Measurements from ENCODE around the gene DNM2. TPM values are rescaled to one million over a fixed set of nuclear protein-coding genes. Genes with fewer than 3 reads are reported as not detected.
A peak's percentile ranks its signal among the peaks of the same experiment; 100 is the strongest.

DNM2 gene
- total and polyA plus RNA-seq, 9 of the 15 experiments (the other 6 are each of a cell fraction or from before 2014, with no cell fraction given): 2.2 to 161 (median 72.6) TPM

GRCh38 chr19:10820173-10820572 is 102.3 kb downstream of the DNM2 start (continued):
- TF ChIP-seq HOXB6 (CRISPR knock-in tag; IDR thresholded peaks at IDR 0.05; ENCODE audit: borderline replicate concordance) (no peak), SUPT5H (IDR thresholded peaks at IDR 0.05) (peak; percentile 16; the same call in 1 of the 2 replicates), NR2C2 (CRISPR knock-in tag; IDR thresholded peaks at IDR 0.05) (no peak), NR2C2 (tag; IDR thresholded peaks at IDR 0.05) (no peak), YY1 (IDR thresholded peaks at IDR 0.05; ENCODE audit: borderline replicate concordance in 1 of 3, control insufficient read depth in 1 of 3, extremely low read depth in 1 of 3, insufficient read depth in 3 of 3, insufficient read length in 1 of 3, insufficient replicate concordance in 2 of 3, low read depth in 1 of 3, low read length in 2 of 3) (no peak), ZNF507 (tag; conservative IDR thresholded peaks at IDR 0.05) (no peak), ZNF143 (CRISPR knock-in tag; IDR thresholded peaks at IDR 0.05) (no peak), CTCF (IDR thresholded peaks at IDR 0.05 in 2 of 3, conservative IDR thresholded peaks at IDR 0.05 in 1 of 3; ENCODE audit: insufficient read depth in 2 of 3, low read depth in 1 of 3, low read length in 3 of 3) (peak; percentile 44 to 70 (median 54)), RAD21 (CRISPR knock-in tag; conservative IDR thresholded peaks at IDR 0.05 in 1 of 2, IDR thresholded peaks at IDR 0.05 in 1 of 2) (peak in 1 of 2 experiments; percentile 49; a peak in 2 of 4 replicates), NRF1 (conservative IDR thresholded peaks at IDR 0.05 in 1 of 2, IDR thresholded peaks at IDR 0.05 in 1 of 2) (no peak), WHSC1 (IDR thresholded peaks at IDR 0.05; ENCODE audit: low read length) (no peak), TFAM (CRISPR knock-in tag; conservative IDR thresholded peaks at IDR 0.05) (no peak), REST (IDR thresholded peaks at IDR 0.05; ENCODE audit: borderline replicate concordance) (peak; percentile 21; the same call in 1 of the 2 replicates), REST (CRISPR knock-in tag; IDR thresholded peaks at IDR 0.05; ENCODE audit: low read depth) (no peak), CCNT2 (IDR thresholded peaks at IDR 0.05; ENCODE audit: borderline replicate concordance, extremely low read depth, insufficient read length, low read depth, low read length) (no peak), HDAC3 (IDR thresholded peaks at IDR 0.05; ENCODE audit: borderline replicate concordance, partially characterized antibody) (no peak), RBM15 (IDR thresholded peaks at IDR 0.05; ENCODE audit: insufficient read depth, low read length) (no peak)
